HG03175 (cell line): ENCODE data around the gene REPS1.
"Not testable (repeated sequence)": the region's sequence is repeated elsewhere in the genome, so short reads cannot be mapped to it uniquely, and the experiment has no call there.

ENCODE experiments used
- ATAC-seq: cut with Tn5 transposase; IDR thresholded peaks from one replicate; pipeline ENCODE4 v1.9.1; 2021; ENCODE audit warnings: mild to moderate bottlenecking, moderate library complexity; ENCODE audit not compliant: unreplicated experiment

REPS1 gene

GRCh38 chr6:138943089-138943625 lies 44.9 kb downstream of the REPS1 start:
- no peak for ATAC-seq

- ATAC-seq: not testable (repeated sequence)
These were observed 51.2 kb downstream of the REPS1 start for GRCh38 chr6:138936873-138937272.

- no peak for ATAC-seq
These were observed 56.4 kb downstream of the REPS1 start for GRCh38 chr6:138931660-138932059.

GRCh38 chr6:138926579-138926978 lies 61.5 kb downstream of the REPS1 start:
- no peak for ATAC-seq

GRCh38 chr6:138925806-138926205 lies 62.2 kb downstream of the REPS1 start:
- ATAC-seq: no peak

- ATAC-seq: no peak
These were observed 64.5 kb downstream of the REPS1 start for GRCh38 chr6:138923561-138923960.

- ATAC-seq: no peak
These were observed 67.1 kb downstream of the REPS1 start for GRCh38 chr6:138920906-138921305.

GRCh38 chr6:138914701-138915100 lies 73.4 kb downstream of the REPS1 start:
- no peak for ATAC-seq

- no peak for ATAC-seq
These were observed 75.7 kb downstream of the REPS1 start for GRCh38 chr6:138912308-138912707.

GRCh38 chr6:138909975-138910374 lies 78.1 kb downstream of the REPS1 start:
- ATAC-seq: no peak

GRCh38 chr6:138909511-138909910 lies 78.5 kb downstream of the REPS1 start:
- no peak for ATAC-seq

GRCh38 chr6:138907167-138907566 lies 80.9 kb downstream of the REPS1 start:
- no peak for ATAC-seq

- ATAC-seq: no peak
These were observed 91.0 kb downstream of the REPS1 start for GRCh38 chr6:138897031-138897430.

- no peak for ATAC-seq
These were observed 91.8 kb downstream of the REPS1 start for GRCh38 chr6:138896104-138896756.

GRCh38 chr6:138891255-138891986 lies 96.6 kb downstream of the REPS1 start:
- no peak for ATAC-seq

- ATAC-seq: no peak
These were observed 102.8 kb downstream of the REPS1 start for GRCh38 chr6:138885156-138885819.

GRCh38 chr6:138882369-138883017 lies 105.6 kb downstream of the REPS1 start:
- peak; percentile 46 for ATAC-seq

- ATAC-seq: no peak
These were observed 114.9 kb downstream of the REPS1 start for GRCh38 chr6:138873191-138873590.

- ATAC-seq: no peak
These were observed 118.7 kb downstream of the REPS1 start for GRCh38 chr6:138869398-138869797.

- ATAC-seq: no peak
These were observed 119.9 kb downstream of the REPS1 start for GRCh38 chr6:138868181-138868580.

GRCh38 chr6:138865480-138866109 lies 122.5 kb downstream of the REPS1 start:
- no peak for ATAC-seq
